Measurements from ENCODE around the gene FAM151B.
"Not testable (repeated sequence)": the region's sequence is repeated elsewhere in the genome, so short reads cannot be mapped to it uniquely, and the experiment has no call there.

Gene FAM151B

GRCh38 chr5:80487829-80488721 is at the start of gene FAM151B:
FAM151B (plus strand) TSS chr5:80488100; CDS start chr5:80488124, 24 bp downstream.
- DNase-seq, result peak; percentile 87 to 92

- DNase-seq, result no peak
These were observed 49.2 kb upstream of the FAM151B start for GRCh38 chr5:80438739-80439138.

- no peak for DNase-seq
These were observed 48.7 kb upstream of the FAM151B start for GRCh38 chr5:80439213-80439612.

- no peak for DNase-seq
These were observed 45.2 kb upstream of the FAM151B start for GRCh38 chr5:80442742-80443141.

- no peak for DNase-seq
These were observed 34.5 kb upstream of the FAM151B start for GRCh38 chr5:80453366-80453765.

- no peak for DNase-seq
These were observed 24.6 kb upstream of the FAM151B start for GRCh38 chr5:80463269-80463668.

GRCh38 chr5:80466669-80467485 is 21.0 kb upstream of the FAM151B start:
- DNase-seq, result no peak

GRCh38 chr5:80468131-80468530 is 19.8 kb upstream of the FAM151B start:
- no peak for DNase-seq

GRCh38 chr5:80470631-80471030 is 17.3 kb upstream of the FAM151B start:
- DNase-seq, result not testable (repeated sequence)

GRCh38 chr5:80474929-80475328 is 13.0 kb upstream of the FAM151B start:
- DNase-seq, result no peak

- no peak for DNase-seq
These were observed 8.2 kb upstream of the FAM151B start for GRCh38 chr5:80479713-80480112.

GRCh38 chr5:80480354-80480753 is 7.5 kb upstream of the FAM151B start:
- DNase-seq, result no peak

GRCh38 chr5:80481019-80481893 is 6.6 kb upstream of the FAM151B start:
- peak; percentile 35 to 72 for DNase-seq

GRCh38 chr5:80482578-80482977 is 5.3 kb upstream of the FAM151B start:
- DNase-seq, result no peak

- DNase-seq, result no peak
These were observed 4.2 kb upstream of the FAM151B start for GRCh38 chr5:80483636-80484232.

GRCh38 chr5:80487444-80487828 is 464 bp upstream of the FAM151B start:
- no peak for DNase-seq

- DNase-seq, result no peak
These were observed 3.4 kb downstream of the FAM151B start for GRCh38 chr5:80491296-80491695.

GRCh38 chr5:80492741-80493140 is 4.8 kb downstream of the FAM151B start:
- no peak for DNase-seq

- not testable (repeated sequence) for DNase-seq
These were observed 5.5 kb downstream of the FAM151B start for GRCh38 chr5:80493443-80493842.

- no peak for DNase-seq
These were observed 8.0 kb downstream of the FAM151B start for GRCh38 chr5:80495891-80496290.

GRCh38 chr5:80502800-80503199 is 14.9 kb downstream of the FAM151B start:
- DNase-seq, result no peak

- no peak for DNase-seq
These were observed 15.7 kb downstream of the FAM151B start for GRCh38 chr5:80503641-80504040.
